NCI-H510A treated with DMSO at 0.1 percent for 48 hours (cell line): ENCODE results near the gene CSGALNACT2.
"Not testable (repeated sequence)": the region's sequence is repeated elsewhere in the genome, so short reads cannot be mapped to it uniquely, and the experiment has no call there.

Experiments
- DNase-seq: peaks from one replicate; lab custom pipeline; 2025; lab: John Stamatoyannopoulos, UW

The CSGALNACT2 gene

DNA sequence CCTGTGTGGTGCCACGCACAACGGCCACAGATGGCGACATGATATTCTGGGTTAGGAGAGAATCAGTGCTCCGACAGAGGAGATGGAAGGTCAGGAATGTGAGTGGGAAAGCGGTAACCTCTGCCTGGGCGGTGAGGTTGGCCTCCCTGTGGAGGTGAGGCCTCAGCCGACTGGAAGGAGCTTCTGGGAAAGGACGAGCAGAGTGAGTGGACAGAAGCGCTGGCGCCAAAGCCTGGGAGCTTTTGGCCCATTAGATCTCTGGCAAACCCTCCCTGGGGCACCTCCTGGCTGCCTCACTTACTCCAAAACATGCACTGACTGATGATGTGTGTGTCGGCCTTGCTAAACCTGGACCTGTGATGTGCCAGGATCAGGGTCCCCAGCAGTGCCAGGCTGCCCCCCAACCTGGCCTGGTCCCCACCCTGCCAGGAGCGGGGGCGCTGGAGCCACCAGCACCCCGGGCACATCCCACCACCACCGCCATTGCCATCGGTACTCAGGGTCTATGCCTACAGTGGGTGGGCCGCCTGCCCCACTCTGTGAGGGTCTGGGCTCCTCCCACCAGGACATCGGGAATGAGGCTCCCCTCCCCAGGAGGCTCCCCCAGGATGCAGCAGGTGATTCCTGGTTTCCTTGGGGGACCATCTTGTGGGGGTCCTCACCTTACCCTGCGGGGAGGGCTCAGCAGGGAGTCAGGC is 77.7 kb downstream of the CSGALNACT2 start:
- DNase-seq: no peak

DNA sequence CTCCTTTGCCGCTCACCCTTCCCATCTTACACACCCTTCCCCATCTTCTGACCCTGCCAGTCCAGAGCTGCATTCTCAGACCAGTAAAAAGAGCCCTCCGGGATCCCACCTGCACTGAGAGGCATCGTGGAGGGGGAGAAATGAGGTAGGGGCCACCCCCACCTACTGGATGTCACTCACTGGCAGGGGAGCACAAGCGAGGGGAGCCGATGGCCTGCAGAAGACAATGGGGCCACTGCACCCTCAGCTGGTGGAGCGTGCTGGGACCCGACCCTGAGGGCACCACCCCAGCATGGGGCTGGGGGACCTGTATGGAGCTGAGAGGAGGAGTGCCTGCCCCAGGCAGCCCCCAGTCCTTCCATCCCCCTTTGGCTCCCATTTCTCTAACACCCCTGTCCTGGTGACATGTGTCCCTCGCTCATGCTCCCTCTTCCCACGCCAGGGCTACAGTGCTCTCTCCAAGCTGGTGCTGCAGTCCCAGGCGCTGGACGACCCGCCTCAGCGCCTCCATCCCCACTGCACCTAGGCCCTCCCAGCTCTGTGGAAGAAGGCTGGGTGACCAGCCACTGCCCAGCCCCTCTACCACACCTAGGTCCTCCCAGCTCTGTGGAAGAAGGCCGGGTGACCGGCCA is 78.8 kb downstream of the CSGALNACT2 start:
- DNase-seq: no peak

DNA sequence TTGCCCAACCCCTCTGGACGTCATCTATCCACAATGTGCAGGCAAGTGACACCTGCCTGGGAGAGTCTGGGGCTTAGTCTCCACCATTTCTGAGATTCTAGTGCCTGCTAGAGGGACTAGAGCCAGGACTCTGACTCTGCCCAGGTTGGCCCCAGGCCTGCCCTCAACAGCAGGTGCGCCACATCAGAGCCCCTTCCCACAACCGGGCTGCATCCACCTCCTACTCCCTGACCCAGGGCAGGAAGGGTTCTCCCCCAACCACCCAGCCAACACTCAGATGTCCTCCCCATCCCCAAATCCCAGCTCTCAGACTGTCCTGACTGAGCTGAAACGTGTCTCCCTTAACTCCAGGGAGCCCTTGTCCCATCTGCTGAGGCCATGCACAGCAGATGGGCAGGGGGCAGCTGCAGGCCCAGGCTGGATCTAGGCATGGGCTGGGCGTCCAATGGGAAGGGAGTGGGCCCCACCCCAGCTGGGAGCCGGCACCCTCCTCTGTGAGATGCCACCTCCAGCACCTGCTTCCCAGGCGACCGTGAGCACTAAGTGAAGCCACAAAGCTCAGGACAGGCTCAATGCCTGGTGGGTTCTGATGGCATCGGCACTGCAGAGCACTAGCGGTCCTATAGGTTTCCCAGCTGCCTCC is 79.4 kb downstream of the CSGALNACT2 start:
- no peak for DNase-seq

DNA sequence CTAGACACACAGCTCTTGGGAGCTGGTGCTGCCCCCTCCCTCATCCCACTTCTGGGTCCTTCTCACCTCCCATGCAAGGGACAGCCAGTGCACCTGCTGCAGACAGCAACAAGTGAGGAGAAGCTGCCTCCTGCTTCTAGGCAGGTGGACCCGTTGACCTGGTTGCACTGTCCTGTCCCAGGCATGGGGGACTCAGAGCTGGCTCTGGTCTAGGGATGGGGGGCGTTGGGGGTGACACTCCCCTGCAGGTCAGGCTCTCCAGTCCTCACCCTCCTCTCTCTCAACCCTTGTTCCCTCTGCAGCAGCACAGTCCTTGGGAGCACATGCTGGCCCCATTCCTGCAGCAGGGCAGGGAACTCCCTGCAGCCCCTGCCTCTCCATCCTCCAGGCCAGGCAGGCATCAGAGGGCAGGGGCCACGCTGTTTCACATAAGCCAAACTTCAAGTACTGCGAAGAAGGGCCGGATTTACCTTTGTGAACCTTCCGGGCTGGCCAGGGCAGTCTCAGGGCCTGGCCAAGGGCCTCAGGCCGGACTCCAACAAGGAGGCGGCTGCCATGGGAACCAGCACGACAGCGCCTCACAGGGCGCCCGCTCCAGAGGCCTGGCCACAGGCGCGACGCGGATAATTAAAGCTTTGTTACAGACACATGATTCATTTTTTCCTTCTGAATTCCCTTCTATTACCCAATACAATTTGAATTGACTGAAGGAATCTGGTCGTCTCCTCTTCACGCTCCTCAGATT is 80.1 kb downstream of the CSGALNACT2 start:
- DNase-seq: no peak

DNA sequence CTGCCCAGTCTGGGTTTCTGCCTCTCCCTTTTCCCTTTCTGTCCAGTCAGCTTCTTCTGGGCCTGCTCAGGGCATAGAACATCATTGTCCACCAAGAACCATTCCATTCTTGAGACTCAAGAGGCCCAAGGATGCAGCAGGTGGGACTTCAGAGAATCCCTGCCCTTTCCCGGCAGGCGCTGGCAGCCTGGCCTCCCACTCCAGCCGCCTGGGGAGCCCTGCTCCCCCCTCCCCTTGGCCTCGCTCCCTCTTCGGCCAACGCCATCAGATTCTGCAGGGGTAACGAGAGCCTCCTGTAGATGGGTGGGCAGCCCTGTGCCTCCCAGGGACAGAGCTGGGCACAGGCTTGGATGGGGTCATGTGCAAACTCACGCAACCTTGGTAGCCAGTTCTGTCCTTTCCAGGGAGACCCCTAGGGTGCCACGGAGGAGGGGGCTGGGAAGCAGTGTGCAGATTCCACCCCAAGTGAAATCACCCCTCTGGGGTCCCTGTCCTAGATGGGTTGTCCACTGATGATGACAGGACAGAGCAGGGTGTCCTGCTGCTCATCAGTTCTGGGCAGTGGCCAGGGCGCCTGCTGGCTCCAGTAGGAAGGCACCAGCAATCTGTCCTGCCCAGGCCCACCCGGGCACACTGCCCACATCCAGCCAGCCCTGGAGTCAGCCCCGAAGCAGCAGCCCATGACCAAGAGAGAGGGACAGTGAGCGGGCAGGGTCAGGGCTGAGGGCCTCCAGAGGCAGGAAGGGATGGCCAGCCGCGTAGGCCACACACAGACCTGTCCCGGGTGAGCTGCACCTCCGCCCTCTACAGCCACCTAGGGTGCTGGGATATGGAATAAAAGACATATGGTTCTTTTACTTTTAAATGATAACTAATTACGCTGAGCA is 80.9 kb downstream of the CSGALNACT2 start:
- no peak for DNase-seq

DNA sequence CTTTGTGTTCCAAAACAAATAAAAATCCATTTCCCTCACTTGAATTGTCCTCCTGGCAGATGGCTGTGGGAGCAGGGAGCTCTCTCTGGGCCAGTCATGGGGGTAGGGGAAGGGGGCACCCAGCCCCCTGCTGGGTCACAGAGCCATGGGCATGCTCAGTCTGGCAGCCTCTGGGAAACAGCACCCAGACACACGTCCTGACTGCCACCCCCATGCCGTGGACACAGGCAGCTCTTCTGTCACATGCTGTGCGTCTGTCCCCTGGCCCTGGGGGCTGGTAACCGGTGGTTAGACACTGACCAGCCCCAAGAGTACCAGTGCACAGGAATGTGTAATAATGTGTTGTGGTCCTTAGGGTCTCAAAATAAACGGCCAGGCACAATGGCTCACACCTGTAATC is 81.6 kb downstream of the CSGALNACT2 start:
- DNase-seq: no peak

DNA sequence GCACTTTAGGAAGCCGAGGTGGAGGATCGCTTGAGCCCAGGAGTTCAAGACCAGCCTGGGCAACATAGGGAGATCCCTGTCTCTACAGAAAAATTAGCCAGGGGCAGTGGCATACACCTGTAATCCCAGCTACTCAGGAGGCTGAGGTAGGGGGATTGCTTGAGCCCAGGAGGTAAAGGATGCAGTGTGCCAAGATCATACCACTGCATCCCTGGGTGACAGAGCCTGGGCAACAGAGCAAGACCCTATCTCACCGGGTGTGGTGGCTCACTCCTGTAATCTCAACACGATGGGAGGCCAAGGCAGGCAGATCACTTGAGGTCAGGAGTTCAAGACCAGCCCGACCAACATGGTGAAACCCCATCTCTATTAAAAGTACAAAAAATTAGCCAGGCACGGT is 82.0 kb downstream of the CSGALNACT2 start:
- DNase-seq: not testable (repeated sequence)

DNA sequence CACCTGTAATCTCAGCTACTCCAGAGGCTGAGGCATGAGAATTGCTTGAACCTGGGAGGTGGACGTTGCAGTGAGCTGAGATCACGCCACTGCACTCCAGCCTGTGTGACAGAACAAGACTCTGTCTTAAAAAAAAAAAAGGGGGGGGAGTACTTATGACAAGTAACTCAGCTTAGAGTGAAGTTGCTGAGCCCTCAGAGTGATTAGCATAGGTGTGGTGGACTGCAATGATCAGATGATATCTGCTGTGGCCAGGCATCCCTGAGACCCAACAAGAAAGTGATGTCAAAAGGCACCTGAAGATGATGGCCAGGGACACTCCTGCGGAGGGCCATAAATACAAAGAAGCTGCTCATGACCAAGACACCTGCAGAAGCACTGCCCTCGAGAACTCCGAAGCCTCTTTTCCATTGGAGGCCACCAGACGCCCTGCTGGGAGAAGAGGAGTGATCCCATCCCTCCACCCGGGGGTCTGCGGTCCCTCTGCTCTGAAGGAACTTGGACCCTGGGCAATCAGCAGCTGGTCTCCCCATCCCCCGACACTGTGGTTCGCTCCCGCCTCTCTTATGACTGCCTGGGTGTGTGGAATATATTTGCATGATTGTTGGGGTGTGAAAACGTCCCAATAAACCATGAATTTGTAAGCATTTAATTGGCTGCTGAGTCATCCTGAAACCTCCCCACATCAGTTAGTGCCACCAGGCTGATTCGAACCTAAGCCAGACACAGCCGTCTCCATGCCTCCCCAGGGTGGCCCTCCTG is 82.6 kb downstream of the CSGALNACT2 start:
- no peak for DNase-seq

DNA sequence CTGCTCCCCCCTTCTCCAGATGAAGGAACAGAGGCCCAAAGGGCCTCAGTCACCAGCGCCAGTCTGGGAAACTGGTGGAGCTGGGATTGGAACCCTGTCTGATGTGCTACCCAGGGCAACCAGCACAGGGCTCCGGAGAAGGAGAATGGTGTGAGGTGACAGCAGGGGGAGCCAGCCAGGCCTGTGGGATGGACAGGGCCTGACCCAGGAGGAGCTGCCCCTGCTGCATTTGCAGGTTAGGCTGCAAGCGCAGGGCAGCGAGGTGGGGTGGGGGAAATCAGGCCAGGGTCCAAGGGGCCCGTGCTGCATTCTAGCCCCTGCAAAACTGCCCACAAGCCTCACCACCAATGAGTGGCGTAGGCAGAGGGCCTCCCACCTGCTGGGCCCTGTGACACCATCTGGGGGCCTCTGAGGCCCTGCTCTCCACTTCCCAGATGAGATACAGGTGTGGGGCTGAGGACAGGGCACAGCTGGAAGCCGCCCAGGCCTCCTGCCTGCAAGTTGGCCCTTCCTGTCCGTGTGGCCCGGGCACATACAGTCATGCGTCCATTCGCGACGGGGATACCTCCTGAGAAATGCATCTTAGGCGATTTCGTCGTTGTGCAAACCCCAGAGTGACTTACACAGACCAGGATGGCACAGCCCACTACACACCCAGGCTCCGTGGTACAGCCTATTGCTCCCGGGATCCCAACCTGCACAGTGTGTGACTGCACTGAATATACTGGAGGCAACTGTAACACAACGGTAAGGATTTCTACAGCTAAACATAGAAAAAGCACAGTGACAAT is 83.4 kb downstream of the CSGALNACT2 start:
- DNase-seq: no peak

DNA sequence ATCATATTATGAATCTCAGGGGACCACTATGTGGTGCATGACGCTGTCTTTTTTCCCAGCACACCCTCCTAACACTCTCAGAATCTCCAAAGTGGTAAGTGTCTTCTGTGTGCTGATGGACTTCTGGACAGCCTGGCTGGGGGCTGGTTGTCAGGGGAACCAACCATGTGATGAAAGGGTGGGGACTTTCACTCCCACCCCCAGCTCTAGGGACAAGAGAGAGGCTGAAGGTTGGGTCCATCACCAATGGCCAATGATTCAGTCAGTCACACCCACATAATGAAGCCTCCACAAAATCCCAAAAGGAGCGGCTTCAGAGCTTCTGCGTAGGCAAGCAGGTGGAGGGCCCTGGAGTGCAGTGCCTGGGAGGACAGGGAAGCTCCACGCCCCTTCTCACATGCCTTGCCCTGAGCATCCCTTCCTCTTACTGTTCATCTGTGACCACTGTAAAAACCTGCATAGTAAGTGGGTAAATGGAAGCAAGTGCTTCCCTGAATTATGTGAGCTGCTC is 84.0 kb downstream of the CSGALNACT2 start:
- DNase-seq: no peak

DNA sequence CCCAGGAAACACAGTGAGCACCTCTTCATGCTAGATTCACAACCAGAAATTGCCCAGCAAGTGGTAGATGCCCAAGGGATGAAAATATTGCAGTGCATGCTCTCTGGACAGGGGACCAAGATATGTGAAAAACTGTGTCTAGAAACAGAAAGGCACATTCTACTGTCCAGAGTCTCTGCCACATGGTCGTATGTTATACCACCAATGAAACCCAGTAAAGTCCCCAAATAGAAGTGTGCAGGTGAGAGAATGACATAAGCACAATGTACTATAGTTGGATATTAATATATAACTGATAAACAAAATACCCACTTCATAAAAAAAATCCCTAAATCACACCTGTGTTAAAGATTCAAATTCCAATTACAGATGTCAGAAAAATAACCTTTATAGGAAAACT is 84.8 kb downstream of the CSGALNACT2 start:
- no peak for DNase-seq

DNA sequence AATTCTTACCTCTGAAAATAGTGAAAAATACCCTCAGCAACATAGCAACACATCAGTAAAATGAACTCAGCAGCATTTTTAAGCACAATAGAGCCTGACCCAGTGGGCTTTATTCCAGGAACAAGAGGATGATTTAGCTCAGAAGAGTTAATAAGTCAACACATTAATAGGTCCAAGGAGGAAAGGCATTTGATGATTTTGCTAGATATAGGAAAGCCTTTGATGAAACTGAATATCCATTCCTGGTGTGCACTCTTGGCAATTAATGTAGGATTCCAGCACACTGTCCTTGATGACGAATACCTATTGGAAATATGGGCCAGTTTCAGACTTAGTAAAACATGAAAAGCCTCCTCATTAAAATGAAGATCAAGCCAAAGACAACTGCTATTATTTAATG is 86.1 kb downstream of the CSGALNACT2 start:
- no peak for DNase-seq

DNA sequence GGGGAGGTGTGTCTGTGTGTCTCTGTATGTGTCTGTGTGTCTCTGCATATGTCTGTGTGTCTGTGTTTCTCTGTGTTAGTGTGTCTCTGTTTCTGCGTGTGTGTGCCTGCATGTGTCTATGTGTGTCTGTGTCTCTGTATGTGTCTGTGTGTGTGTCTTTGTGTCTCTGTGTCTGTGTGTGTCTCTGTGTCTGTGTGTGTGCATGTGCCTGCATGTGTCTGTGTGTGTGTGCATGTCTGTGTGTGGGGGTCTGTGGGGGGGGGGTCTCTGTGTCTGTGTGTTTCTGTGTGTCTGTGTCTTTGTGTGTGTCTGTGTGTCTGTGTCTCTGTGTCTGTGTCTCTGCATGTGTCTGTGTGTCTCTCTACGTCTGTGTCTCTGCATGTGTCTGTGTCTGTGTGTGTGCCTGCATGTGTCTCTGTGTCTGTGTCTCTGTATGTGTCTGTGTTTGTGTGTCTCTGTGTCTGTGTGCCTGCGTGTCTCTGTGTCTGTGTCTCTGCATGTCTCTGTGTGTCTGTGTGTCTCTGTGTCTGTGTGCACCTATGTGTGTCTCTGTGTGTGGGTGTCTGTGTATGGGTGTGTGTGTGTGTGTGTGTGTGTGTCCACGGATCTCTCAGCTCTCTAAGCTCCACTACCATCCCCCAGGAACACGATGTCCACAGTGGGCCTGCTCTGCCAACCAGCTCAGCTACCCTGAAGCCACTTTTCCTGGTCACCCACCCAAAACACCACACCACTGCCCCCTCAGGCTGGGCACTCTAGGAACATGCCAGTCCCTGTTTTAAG is 87.0 kb downstream of the CSGALNACT2 start:
- DNase-seq: no peak

DNA sequence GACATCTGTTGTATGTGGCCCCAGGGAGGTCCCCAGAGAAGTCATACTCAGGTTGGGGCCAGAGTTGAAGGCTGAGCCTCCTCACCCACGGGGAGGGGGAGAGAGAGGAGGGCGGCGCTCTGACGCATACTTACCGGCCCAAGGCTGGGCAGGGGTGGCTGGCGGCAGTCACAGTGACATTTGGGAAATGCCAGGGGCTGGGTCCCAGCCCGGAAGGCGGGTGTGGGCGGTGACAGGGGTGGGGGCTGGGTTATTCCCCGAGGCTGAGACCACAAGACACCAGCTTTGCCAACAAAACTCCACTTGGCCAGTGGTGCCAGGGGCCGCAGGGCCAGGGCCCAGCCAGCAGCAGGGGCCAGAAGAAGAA is 87.5 kb downstream of the CSGALNACT2 start:
- no peak for DNase-seq

DNA sequence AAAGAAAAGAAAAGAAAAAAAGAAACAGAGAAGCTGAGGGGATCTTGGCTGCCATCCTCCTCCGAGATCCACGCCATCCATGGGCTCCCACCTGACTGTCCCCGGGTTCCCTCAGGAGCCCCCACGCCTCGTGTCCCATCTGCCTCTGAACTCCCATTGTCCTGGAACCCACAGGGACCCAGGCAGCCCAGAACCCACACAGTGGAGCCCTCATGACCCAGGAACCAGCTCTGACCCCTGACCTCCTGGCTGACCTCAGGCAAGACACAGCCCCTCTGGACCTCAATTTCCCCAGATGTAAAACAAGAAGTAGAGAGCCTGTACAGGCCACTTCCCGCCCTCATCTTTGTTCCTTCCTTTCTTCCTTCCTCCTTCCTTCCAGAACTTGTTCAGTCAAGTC is 88.2 kb downstream of the CSGALNACT2 start:
- no peak for DNase-seq

DNA sequence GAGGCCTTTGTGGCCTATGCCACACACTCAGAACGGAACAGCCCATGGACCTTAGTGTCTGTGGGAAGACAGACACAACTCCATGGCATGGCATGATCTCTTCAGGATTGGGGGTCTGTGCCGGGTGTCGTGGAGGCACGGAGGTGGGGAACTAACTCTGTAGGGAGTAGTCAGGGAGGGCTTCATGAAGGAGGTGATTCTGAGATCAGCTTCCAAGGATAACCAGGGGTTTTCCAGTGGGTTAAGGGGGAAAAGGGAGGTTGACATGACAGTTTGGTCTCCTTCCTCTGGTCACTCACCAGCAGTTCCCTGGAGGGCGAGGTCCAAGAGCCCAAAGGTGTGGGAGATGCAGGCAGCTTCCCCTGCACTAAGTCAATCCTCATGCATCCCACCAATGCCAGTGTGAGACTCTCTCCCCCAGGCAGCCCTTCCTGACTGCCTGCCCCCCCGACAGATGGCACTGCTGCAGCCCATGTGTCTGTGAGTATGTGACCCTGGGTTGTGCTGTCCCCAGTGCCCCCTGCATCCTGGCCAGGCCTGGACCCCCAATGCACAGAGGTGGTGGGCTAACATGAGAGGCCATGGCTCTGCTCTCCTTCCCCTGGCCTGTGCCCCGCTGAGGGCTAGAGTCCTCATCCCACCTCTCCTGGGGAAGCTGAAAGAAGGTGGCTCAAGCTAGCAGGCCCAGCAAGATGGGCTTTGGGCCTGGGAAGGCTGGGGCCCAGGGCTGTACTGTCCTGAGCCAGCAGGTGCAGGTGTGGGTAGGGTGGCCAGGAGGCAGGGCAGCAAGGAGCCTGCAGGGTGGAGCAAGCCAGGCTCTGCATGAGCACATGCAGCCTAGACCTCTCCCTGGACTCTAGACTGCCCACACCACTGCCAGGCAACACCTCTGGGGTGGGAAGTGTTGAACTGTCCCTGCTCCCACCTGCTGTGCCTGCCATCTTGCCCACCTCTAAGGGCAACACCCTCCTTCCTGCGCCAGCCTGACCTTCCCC is 88.9 kb downstream of the CSGALNACT2 start:
- no peak for DNase-seq

DNA sequence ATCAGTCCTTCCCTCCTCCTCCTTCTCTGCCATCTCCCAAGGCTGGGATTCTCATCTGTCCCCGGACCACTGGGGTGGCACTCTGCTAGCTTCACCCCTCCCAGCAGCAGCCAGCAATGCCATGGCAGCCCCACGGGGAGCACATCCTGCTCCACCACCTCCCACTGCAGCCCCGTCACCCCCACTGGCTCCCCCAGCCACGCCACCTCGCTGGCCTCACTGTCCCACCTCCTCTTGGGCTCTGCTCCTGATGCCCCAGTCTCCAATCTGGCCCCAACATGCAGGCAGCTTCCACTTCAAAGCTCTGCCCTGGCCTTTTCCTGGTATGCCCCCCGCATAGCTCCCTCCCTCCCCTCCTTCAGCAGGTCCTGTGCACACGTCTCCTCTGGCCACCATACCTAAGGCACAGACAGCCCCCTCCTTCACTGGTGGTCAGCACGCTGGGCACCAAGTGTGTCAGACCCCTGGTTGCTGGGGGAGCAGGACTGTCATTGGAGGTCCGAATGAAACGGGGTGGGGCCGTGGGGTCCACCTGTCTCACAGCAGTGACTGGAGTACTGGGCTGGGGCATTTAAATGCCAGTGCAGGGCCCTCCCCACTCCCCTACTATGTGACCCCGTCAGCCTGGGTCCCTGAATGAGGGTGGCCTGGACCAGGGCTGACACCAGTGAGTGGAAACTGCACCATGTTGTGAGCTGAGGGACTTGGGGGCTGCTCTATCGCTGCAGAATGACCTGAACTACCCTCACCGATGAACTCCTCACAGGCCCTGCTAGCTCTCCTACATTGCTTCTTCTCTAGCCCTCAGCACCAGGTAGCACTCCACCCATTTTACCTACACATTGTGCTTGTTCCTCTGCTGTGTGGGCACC is 89.9 kb downstream of the CSGALNACT2 start:
- no peak for DNase-seq
